HG02970 (cell line): ENCODE data around the gene ATP6V1D.
"Not testable (repeated sequence)": the region's sequence is repeated elsewhere in the genome, so short reads cannot be mapped to it uniquely, and the experiment has no call there.

Source experiments
- ATAC-seq: cut with Tn5 transposase; IDR thresholded peaks from one replicate; pipeline ENCODE4 v1.9.1; 2021; ENCODE audit warnings: mild to moderate bottlenecking, moderate library complexity, moderate number of reproducible peaks; ENCODE audit not compliant: unreplicated experiment, low FRiP score

Gene ATP6V1D

GRCh38 chr14:67359775-67360469 lies at the start of gene ATP6V1D, which contains the start of gene EIF2S1:
Gene ATP6V1D, minus strand, starts transcription at chr14:67359804. Its CDS starts 106 bp downstream, at chr14:67359698.
Gene EIF2S1, plus strand, starts transcription at chr14:67360328. Its CDS starts 4,440 bp downstream, at chr14:67364768.
- ATAC-seq, result peak; percentile 93

DNA sequence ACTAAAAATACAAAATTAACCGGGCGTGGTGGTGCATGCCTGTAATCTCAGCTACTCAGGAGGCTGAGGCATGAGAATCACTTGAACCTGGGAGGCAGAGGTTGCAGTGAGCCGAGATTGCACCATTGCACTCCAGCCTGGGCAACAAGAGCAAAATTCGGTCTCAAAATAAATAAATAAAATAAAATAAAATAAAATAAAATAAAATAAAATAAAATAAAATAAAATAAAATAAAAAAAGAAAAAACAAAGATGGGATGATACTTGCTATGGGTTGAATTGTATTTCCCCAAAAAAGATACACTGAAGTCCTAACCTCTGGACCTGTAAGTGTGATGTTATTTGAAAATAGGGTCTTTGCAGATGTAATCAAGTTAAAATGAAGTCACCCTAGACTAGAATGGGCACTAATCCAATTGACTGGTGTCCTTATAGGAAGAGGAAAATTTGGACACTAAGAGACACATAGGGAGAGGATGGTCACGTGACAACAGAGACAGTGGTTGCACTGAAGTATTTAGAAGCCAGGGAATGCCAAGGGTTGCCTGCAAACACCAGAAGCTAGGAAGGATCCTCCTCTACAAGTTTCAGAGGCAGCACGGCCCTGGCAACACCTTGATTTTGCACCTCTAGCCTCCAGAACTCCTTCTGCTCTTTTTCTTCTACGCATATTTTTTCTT lies 48.7 kb upstream of the ATP6V1D start:
- ATAC-seq, result not testable (repeated sequence)

DNA sequence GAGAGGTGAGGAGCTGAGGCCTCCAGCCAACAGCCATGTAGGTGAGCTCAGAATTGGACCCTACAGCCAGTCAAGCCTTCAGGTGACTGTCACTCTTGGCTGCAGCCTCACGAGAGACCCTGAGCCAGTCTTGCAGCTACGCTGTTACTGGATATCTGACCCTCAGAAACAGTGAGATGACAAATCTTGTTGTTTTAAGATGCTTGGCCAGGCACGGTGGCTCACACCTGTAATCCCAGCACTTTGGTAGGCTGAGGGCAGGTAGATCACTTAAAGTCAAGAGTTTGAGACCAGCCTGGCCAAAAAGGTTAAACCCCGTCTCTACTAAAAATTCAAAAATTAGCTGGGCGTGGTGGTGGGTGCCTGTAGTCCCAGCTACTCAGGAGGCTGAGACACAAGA lies 46.2 kb upstream of the ATP6V1D start:
- ATAC-seq, result no peak

DNA sequence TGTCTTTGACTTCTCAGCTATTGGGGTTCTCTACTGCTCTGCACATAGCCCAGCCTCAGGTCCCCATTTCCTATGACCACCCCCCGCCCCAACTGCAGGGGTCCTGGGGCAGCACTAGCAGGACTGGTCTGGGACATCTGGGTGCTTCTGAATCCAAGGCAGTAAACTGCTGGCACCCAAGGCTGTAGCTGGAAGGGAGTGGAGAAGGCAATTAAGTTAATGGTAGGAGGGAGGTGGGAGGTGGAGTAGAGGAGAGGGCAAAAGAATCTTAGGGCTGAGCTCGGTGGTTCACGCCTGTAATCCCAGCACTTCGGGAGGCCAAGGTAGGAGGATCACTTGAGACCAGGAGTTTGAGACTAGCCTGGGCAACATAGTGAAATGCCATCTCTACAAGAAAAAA lies 40.8 kb upstream of the ATP6V1D start:
- no peak for ATAC-seq

DNA sequence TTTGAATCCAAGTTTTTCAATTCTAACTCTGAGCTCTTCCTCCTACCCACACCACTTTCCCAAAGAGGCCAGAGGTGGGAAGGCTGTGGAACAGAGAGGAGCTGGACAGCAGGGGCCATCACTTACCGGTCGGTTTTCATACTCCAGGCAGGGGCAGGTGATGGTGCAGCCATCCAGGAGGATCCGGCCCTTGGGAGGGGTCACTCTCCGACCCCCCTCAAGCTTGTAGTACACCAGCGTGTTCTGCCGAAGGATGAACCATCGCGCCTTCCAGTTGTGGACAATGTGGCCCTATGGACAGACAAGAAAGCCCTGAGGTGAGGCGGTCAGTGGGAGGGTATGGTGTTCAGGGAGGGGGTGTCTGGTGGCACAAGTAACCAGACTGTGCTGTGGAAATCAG lies 37.9 kb upstream of the ATP6V1D start:
- ATAC-seq, result no peak

DNA sequence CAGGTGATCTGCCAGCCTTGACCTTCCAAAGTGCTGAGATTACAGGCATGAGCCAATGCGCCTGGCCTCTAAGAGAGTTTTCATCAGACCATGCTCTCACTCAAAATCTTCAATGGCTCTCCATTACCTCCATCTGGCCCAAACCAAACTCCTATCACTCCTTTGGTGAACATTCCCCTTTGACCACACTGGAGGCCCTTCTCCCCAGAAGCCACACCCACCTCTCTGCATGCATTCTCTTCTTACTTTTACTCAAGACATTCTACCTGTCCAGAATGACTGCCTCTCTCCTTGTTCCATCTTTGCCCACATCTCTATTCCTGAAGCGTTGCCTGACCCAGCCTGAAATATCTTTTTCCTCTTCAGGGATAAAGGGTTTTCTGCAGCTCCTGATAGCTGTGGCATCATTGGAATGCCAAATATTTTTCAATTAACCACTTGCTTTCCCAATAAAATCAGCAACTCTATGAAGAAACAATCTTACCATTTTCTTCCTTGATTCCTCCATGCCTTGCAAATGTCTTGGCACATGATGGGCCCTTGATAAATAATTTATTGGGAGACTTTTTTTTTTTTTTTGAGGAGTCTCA lies 36.9 kb upstream of the ATP6V1D start:
- ATAC-seq, result no peak

- no peak for ATAC-seq
Measured at GRCh38 chr14:67395876-67396189, 36.2 kb upstream of the ATP6V1D start.

DNA sequence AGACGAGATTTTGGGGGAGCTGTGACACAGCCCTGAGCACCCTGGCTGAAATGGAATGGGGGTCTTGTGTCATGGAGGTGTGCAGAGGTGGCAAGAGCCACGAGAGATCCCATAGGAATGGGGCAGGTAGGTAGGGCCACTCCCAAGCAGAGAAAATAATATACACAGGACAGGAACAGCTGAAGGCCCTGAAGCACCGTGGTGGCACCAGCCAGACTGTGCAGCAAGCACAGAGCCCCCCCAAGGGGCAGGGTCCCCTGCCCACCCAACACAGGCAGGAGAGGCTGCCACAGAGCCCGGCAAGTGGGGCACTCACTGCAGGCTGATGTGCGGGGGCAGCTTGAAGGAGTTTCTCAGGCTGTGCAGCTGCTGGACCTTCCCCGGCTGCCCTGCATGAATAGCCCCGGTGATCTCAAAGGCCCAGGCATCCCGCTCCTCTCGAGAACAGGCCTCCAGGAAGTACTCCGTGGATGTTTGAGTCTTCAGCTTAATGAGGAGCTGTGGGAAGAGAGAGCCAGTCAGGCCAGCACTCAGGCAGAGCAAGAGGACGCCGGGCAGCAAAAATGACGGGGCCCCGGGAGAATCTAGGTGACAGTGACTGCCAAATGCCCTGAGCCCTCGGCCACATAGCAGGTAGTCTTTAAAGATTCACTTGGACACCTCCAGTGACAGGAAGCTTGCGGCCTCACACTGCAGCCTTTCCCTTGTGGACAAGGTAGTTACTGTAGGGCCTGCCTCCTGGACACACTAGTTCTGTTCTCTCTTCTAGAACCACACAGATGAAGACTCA lies 35.7 kb upstream of the ATP6V1D start:
- ATAC-seq, result no peak

DNA sequence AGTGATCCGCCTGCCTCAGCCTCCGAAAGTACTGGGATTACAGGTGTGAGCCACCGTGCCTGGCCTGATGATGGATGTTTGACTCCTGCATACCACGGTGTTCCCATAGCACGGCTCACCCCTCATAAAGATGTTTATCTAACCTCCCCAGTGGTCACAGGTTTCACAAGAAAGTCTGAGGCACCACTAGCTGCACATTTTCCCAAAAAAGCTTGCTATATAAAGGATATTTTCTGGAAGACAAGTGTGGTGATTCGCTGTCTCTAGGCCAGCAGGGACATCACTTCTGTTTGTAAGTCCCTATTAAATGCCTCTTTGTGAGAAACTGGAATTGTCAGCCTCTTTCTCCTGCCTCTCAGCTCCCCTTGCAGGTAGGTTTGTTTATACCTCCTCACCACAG lies 34.1 kb upstream of the ATP6V1D start:
- ATAC-seq, result no peak

DNA sequence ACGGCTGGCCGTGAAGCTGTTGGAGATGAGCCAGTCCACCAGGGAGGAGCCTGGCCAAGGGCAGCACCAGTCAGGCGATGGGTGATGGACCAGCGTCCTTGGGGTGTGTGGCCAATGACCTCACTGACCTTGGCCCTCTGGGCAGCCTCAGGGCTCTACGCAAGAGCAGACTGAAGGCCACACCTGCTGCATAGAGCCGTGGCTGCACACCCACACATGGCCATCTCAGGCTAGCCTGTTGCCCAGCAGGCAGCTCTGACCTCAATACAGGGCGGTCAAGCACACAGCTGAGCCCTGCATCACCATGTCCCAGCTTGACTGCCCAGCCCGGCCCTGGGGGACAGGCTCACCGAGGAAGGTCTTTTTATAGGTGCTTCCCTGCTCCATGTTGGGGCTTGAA lies 33.2 kb upstream of the ATP6V1D start:
- no peak for ATAC-seq

DNA sequence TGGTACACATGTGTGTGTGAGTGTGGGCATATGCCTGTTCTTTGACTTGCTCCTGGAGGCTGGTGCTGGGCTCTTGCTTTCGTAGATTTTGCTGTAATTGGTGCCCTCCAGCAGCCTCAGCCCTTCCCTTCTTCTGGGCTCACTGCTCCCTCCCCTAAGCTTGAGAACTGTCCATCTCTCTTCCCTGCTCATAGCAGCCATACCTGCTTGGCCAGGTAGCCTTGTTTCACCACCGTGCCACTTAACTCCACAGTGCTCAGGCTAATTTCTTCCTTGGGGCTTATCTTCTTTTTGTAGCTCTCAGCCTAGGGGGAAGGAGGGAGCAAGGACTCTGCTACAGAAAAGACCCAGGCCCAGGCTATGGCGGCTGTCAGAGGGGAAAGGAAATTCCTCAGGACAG lies 32.5 kb upstream of the ATP6V1D start:
- ATAC-seq, result no peak

- ATAC-seq, result no peak
Measured at GRCh38 chr14:67391268-67391667, 31.7 kb upstream of the ATP6V1D start.

DNA sequence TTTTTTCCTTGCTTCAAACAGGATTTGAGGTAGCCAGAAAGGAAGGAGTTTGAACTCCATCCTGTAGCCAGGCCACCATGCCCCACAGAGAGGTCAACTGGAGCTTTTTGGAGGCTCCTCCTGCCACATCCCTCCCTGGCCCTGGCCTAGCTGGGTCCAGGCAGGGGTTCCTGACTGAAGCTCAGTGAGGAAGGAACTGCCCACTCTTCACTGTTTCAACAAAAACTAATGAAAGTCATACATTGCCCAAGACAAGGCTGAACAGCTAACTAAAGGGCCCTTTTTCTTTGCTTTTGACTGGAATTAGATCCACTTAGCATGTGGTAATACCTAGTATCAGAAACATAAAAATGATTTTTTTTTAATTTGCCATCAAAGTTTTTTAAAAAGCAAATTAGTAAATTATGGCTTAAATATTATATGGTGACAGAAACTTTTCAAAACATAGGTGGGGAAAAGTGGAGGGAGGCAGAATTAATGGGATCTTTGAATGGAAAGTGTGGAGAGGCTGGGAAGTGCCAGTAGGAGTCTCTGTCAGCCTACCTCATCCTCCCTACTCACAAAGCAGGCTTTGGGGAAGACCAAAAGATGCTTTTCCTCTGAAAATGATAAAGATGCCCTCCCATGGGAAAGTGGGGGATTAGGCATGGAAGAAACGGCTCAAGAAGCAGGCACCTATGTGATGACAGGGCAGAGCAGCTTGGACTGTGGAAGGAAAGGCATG lies 30.4 kb upstream of the ATP6V1D start:
- no peak for ATAC-seq

- ATAC-seq, result no peak
Measured at GRCh38 chr14:67389275-67389674, 29.7 kb upstream of the ATP6V1D start.

DNA sequence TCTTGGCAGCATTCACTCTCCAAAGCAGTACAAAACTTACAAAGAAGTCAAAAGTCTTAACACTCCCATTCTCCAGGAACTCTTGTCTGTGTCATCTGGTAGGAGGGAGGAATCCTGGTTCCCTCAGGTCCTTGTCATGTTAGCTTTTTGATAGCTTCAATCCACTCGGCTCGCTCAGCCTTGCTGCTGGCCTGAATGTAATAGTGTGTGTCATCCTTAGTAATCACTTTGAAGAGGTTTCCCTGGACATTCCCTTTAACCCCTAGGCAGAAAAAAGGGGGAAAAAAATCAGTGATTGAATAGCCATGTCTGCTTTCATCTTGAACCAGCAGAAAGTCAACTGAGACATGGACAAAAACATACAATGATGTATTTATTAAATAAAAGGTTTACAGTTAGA lies 27.6 kb upstream of the ATP6V1D start:
- ATAC-seq, result no peak

- no peak for ATAC-seq
Measured at GRCh38 chr14:67385618-67386017, 26.0 kb upstream of the ATP6V1D start.

GRCh38 chr14:67385120-67385519 lies 25.5 kb upstream of the ATP6V1D start:
- ATAC-seq, result no peak

DNA sequence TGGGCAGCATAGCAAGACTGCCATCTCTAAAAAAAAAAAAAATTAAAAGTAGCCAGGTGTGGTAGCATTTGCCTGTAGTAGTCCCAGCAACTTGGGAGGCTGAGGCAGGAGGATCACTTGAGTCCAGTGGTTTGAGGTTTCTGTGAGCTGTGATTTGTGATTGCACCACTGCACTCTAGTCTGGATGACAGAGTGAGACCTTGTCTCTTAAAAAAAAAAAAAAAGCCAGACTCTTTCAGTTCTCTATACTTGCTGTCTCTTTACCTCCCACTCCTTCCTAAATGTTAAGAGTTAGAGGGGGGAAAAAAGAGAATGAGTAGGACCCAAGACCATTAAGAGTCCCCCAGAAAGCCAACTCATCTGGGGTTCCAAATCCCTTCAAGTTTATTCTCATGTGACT lies 18.3 kb upstream of the ATP6V1D start:
- no peak for ATAC-seq

GRCh38 chr14:67373347-67373746 lies 13.7 kb upstream of the ATP6V1D start:
- ATAC-seq, result no peak

DNA sequence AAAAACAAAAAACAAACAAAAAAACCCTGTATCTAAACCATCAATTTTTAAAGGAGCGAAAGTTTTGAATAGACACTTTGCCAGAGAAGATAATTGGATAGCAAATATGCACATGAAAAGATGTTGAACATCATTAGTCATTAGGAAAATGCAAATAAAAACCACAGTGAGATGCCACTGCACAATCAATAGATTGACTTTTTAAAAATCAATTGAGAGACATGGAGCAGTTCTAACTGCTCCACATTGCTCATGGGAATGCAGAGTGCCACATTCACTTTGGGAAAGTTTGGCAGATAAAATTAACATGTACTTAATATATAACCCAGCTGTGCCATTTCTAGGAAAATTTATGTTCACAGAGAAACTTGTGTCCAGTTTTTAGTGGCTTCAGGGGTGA lies 13.2 kb upstream of the ATP6V1D start:
- no peak for ATAC-seq
